NCI-H2196 treated with DMSO at 0.1 percent for 48 hours (cell line): ENCODE measurements around the gene KLHDC7B.

Experiments
- DNase-seq: peaks from one replicate; lab custom pipeline; 2025; ENCODE audit not compliant: unreplicated experiment; lab: John Stamatoyannopoulos, UW

Gene KLHDC7B

DNA sequence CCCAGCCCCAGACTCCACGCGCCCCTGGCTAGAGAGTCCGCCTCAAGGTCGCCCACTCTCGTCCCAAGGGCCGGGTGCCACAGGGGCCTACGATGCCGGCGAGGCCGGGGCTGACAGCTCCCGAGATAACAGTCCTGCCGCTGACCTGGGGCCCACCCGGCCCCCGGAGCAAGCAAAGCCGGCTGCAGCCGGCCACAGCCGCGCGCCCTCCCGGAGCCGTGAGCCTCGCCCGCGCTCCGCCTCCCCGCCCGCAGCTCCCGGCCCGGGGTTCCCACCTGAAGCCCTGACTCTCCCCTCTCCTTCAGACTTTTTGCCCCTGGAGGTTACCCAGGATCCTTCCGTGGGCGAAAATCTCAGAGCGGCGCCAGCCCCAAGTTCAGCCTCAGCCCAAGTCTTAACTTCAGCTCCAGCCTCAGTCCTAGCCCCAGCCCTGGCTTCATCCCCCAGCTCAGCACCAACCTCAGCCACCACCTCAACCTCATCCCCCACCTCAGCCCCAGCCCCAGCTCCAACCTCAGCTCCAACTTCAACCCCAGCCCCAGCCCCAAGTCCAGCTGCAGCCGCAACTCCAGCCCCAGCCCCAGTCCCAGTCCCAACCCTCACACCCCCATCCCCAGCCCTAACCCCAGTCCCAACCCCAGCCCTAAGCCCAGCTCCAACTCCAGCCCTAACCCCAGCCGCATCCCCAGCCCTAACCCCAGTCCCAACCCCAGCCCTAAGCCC lies 1.7 kb downstream of the KLHDC7B start:
- no peak for DNase-seq

DNA sequence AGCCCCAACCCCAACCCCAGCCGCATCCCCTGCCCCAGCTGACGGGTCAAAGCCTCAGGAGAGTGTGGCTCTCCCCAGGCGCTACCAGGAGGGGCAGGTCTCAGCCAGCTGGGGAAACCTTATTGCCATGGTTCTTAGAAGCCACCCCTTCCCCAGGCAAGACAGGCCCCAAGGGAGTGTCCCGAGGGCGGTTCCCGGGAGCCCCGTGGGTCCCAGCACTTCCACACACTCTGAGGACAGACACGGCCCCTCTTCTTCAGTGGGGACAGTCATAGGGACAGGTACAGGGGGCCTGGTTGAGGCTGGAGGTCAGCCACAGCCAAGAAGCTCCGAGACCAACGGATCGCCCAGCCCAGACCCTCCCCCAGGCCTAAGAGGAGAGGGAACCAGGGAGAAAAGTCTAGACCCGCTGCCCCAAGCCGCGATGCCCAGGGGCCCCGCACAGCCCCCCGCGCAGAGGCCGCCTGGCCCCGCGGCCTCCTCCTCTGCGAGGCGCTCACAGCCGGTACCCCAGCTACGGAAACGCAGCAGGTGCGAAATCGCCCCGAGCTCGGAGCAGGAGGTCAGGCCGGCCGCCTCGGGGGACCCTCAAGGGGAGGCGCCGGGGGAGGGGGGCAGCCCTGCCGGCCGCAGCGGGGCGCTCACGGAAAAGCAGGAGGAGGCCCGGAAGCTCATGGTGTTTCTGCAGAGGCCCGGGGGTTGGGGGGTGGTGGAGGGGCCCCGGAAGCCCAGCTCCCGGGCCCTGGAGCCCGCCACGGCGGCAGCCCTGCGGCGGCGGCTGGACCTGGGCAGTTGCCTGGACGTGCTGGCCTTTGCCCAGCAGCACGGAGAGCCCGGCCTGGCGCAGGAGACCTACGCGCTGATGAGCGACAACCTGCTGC lies 2.6 kb downstream of the KLHDC7B start:
- no peak for DNase-seq

DNA sequence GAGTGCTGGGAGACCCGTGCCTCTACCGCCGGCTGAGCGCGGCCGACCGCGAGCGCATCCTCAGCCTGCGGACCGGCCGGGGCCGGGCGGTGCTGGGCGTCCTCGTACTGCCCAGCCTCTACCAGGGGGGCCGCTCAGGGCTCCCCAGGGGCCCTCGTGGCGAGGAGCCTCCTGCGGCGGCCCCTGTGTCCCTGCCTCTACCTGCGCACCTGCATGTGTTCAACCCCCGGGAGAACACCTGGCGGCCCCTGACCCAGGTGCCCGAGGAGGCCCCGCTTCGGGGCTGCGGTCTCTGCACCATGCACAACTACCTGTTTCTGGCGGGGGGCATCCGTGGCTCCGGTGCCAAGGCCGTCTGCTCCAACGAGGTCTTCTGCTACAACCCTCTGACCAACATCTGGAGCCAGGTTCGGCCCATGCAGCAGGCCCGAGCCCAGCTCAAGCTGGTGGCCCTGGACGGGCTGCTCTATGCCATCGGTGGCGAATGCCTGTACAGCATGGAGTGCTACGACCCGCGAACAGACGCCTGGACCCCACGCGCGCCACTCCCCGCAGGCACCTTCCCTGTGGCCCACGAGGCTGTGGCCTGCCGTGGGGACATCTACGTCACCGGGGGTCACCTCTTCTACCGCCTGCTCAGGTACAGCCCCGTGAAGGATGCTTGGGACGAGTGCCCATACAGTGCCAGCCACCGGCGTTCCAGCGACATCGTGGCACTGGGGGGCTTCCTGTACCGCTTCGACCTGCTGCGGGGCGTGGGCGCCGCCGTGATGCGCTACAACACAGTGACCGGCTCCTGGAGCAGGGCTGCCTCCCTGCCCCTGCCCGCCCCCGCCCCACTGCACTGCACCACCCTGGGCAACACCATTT lies 3.5 kb downstream of the KLHDC7B start:
- DNase-seq: no peak

GRCh38 chr22:50550395-50550794 lies 4.7 kb downstream of the KLHDC7B start:
- no peak for DNase-seq

GRCh38 chr22:50551160-50551752 lies 5.6 kb downstream of the KLHDC7B start:
- no peak for DNase-seq

- no peak for DNase-seq
Observed at GRCh38 chr22:50553310-50553709, 7.6 kb downstream of the KLHDC7B start.

GRCh38 chr22:50556703-50557102 lies 11.0 kb downstream of the KLHDC7B start:
- DNase-seq: no peak

GRCh38 chr22:50560034-50560433 lies 14.3 kb downstream of the KLHDC7B start:
- DNase-seq: no peak

DNA sequence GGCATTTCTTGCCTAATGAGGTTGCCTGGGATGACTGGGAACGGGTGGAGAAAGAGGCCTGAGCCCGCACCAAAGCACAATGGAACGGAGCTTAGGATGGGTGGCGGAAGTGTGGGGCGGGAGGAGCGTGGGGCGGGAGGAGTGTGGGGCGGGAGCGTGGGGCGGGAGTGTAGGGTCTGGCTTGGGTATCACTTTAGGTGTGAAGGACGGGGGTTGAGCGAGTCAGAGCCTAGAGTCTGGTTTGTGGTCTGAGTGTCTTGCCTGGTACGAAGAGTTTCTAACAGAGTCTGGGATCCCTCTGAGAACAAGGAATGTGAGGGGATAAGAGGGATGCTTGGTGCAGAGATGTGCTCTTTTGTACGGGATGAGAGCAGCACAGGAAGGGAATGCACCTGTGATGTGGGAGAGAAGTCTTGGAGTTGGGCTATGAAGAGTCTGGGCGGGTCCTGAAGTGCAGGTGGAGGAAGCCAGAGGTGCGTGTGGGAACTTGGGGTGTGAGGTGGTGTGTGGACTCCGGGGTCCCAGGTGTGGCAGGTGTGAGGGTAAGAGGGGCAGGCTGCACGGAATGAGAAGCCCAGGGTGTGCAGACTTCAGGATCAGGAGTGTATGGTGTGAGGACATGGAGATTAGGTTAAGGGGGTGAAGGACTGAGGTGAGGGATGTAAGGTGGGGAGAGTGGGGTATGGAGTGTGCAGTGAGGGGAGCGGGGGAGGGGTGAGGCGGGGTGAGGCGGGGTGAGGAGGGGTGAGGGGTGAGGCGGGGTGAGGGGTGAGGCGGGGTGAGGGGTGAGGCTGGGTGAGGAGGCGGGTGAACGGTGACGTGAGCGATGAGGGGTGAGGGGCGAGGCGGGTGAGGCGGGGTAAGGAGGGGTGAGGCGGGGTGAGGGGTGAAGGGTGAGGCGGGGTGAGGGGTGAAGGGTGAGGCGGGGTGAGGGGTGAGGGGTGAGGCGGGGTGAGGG lies 16.0 kb downstream of the KLHDC7B start:
- no peak for DNase-seq

DNA sequence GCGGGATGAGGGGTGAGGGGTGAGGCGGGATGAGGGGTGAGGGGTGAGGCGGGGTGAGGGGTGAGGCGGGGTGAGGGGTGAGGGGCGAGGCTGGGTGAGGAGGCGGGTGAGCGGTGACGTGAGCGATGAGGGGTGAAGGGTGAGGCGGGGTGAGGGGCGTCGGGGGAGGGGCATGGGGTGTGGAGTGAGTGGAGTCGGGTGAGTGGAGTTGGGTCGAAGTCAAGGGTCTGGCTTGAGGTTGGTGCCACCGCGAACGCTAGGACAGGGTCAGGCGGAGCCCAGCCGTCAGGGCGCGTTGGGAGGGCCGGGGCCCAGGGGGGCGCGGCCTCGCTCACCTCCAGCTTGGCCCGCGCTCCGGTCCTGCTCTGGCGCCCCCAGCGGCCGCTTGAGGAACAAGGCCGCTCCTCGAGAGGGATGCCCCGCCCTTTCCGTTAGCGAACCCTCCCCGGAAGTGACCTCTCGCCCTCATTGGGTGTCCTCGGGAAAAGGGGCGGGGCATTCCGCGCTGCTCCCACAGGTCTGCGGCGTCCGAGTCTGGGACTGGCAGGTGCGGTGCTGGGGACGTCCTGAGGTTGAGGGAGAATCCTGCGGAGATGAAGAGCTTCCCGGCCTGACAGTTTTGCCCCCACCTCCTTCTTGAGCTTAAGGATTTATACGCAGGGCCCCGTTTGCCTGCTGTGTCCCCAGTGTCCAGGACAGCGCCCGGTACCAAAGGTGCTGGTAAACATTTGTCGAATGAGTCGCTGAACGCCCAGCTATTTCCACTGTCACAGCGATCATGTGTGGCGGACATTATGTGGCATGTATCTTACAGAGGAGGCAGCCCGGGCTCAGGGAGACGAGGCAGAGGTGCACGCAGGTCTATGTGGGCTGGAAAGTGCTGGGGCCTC lies 17.1 kb downstream of the KLHDC7B start, which contains the start of gene SYCE3:
SYCE3 (minus strand) TSS at position 397 of the 890 bp plus-strand sequence. CDS start 6,514 bp downstream, outside the sequence.
- peak; percentile 66 for DNase-seq

DNA sequence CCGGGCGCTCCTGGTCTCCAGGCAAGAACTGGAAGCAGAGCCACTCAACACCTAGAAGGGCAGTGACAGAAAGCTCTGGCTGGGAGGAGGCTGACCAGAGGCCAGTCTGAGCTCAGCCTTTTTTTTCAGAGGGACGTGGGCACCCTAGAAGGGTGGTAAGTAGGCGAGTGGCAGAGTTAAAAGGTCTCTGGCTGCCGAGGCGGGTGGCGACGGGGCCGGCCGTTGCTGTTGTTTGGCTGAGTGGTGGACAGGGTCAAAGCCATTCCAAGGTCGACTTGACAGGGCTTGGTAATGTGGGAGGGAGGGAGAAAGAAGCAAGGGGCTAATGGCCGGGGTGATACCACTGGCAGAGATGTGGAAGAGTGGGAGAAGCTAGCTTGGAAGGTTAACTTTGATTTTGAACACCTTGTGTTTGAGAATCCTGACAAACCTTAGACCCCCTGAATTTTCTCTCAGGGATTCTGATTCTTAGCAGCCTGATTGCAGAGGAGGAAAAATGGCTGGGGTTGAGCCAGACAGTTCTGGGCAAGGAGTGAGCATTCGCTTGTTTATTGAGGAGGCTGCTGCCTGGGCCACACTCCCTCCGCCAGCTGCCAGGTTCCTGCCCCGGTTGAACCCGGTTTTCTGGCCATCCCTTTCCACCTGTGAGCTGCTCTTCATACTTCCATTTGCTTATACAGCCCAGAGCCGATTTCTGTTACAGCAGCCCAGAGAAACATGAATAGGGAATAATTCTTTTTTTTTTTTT lies 17.9 kb downstream of the KLHDC7B start:
- DNase-seq: no peak

DNA sequence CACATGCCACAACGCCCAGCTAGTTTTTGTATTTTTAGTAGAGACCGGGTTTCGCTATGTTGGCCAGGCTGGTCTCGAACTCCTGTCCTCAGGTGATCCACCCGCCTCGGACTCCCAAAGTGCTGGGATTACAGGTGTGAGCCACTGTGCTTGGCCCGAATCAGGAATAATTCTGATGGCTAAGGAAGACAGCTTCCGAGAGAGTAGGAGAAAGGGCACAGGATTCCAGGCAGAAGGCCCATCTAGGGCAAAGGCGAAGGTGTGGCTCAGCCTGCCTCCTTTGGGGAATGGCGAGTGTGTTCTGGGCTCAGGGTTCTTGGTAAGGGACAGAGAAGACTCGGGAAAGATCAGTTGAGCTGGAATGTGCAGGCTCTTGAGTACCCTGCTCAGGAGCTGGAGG lies 18.6 kb downstream of the KLHDC7B start:
- no peak for DNase-seq

DNA sequence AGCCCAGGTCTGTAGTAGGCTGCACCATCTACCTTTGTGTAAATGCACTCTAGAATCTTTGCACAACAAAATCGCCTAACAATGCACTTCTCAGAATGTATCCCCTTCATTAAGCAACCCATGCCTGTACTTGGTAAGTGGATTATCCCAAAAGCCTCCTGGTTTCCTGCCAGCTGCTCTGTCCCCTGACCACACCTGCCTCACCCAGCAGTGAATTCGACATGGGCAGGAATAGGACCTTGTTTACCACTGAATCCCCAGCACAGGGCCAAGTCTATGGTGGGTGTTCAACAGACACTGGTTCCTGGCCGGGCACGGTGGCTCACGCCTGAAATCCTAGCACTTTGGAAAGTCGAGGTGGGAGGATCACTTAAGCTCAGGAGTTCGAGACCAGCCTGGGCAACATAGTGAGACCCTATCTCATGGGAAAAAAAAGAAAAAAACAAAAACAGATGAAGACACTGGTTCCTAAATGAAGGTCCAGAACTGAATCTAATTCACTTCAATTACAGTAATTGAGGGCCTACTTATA lies 22.1 kb downstream of the KLHDC7B start:
- DNase-seq: no peak

- no peak for DNase-seq
Observed at GRCh38 chr22:50568626-50569025, 22.9 kb downstream of the KLHDC7B start.

- no peak for DNase-seq
Observed at GRCh38 chr22:50569041-50569459, 23.4 kb downstream of the KLHDC7B start.

GRCh38 chr22:50569896-50570535 lies 24.3 kb downstream of the KLHDC7B start:
- DNase-seq: no peak

- no peak for DNase-seq
Observed at GRCh38 chr22:50570861-50571260, 25.2 kb downstream of the KLHDC7B start.
